Medulla oblongata (tissue), 1 donor: ENCODE data around the gene TSSK2.
A peak's percentile ranks its signal among the peaks of the same experiment; 100 is the strongest.
"Not testable (repeated sequence)": the region's sequence is repeated elsewhere in the genome, so short reads cannot be mapped to it uniquely, and the experiment has no call there.

ENCODE experiments used
- DNase-seq: peaks from one replicate; pipeline ENCODE4 v3.0.0-alpha.2; 2015; ENCODE audit errors: extremely low spot score

Gene TSSK2

DNA sequence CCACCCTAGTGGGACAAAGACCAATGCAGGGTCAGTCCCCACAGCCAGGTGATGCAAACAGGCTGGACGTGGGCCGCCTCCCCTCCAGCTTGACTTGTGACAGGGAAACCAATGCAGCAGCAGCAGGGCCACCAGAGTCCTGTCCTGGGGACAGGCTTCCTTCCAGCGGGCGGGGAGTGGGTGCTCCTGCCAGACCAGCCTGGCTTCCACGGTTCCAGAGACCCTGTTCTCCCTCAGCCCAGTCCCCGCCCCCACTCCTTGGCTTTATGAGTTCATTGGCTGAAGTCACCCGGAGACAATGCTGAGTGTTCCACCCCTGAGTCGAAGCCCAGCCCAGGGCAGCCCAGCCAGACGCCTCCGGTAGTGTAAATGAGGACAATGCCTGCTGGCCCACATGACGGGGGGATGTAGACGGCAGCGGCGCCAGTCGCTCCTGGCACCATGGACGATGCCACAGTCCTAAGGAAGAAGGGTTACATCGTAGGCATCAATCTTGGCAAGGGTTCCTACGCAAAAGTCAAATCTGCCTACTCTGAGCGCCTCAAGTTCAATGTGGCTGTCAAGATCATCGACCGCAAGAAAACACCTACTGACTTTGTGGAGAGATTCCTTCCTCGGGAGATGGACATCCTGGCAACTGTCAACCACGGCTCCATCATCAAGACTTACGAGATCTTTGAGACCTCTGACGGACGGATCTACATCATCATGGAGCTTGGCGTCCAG is at the start of gene TSSK2:
TSSK2 (plus strand) TSS at position 350 of the 726 bp plus-strand sequence; CDS start at position 442, 92 bp downstream.
- DNase-seq, result peak; percentile 54

DNA sequence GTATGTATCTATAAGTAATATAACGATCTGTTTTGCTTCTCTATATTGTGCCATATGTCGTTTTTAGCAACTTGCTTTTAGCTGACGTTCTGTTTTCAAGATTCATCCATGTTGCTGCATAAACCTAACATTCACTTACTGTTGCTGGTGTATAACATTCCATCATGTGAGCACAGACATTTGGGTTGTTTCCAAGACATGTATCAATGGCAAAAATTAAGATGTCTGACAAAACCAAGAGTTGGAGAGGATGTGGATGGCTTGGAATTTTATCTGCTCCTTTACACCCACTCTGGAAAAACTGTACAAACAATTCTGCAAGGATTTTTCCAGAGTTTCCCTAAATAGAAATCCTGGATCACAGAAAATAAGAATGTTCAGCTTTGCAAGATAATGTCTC is 49.8 kb upstream of the TSSK2 start:
- DNase-seq, result no peak

DNA sequence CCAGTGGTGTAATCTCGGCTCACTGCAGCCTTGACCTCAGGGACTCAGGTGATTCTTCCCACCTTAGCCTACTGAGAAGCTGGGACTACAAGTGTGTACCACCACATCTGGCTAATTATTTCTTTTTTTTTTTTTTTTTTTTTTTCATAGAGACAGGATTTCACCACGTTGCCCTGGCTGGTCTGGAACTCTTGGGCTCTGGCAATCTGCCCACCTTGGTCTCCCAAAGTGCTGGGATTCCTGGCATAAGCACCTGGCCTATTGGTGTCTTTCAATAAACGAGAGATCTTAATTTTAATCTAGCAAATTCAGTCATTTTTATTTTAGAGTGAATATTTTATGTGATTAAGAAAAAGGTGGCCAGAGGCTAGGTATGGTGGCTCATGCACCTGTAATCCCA is 49.0 kb upstream of the TSSK2 start:
- DNase-seq, result no peak

DNA sequence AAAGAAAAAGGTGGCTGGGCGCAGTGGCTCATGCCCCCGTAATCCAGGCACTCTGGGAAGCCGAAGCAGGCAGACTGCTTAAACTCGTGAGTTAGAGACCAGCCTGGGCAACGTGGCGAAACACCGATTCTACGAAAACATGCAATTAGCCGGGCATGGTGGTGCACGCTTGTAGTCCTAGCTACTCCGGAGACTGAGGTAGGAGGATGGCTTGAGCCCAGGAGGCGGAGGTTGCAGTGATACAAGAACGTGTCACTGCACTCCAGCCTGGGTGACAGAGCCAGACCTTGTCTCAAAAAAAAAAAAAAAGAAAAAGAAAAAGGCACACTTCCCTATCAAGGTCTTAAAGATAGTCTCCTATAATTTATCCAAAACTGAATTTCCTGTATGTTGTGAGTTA is 48.3 kb upstream of the TSSK2 start:
- DNase-seq, result no peak

DNA sequence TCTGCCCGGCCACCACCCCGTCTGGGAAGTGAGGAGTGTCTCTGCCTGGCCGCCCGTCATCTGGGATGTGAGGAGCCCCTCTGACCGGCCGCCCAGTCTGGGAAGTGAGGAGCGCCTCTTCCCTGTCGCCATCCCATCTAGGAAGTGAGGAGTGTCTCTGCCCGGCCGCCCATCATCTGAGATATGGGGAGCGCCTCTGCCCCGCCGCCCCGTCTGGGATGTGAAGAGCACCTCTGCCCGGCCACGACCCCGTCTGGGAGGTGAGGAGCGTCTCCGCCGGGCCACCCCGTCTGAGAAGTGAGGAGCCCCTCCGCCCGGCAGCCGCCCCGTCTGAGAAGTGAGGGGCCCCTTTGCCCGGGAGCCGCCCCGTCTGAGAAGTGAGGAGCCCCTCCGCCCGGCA is 47.0 kb upstream of the TSSK2 start:
- DNase-seq, result not testable (repeated sequence)

DNA sequence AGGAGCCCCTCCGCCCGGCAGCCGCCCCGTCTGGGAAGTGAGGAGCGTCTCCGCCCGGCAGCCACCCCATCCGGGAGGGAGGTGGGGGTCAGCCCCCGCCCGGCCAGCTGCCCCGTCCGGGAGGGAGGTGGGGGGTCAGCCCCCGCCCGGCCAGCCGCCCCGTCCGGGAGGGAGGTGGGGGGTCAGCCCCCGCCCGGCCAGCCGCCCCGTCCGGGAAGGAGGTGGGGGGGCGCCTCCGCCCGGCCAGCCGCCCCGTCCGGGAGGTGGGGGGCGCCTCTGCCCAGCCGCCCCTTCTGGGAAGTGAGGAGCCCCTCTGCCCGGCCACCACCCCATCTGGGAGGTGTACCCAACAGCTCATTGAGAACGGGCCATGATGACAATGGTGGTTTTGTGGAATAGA is 46.5 kb upstream of the TSSK2 start:
- DNase-seq, result not testable (repeated sequence)

DNA sequence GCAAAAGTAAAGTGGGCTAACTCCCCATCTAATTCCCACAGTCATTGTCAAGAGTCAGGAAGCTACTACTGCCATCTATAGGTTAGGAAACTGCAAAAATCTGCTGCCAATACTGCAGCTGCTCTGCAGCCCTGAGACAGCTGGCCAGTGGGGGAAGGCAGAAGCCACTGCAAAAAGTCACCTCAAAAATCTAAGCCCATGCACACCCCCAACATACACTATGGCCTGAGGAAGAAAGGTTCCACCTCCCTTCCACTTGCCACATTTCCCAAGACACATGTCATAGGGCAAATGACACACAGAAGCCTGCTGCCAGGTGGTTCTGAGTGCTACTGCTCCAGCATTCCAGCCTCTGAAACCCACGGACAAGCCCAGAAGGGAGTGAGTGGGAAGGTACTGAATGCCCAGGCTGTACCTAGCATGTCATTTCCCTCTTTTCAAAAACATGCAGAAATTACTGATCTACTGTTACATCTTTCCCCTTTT is 45.8 kb upstream of the TSSK2 start:
- peak; percentile 32 for DNase-seq

DNA sequence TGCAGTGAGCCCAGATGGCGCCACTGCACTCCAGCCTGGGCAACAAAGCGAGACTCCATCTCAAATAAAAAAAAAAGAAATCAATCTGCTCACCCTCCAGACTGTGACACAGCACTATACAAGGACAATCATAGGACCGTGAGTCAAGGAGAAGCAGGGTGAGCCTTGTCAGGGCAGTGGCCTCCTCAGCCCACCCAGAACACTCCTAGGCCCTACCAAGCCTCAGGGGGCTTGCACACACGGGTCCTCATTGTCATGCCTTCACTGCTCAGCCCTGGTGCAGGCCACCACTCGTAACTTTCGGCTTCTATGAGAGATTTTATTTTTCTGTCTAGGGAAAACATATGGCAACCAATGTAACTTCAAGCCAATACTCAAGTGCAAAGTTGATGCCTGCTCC is 44.7 kb upstream of the TSSK2 start:
- DNase-seq, result no peak

DNA sequence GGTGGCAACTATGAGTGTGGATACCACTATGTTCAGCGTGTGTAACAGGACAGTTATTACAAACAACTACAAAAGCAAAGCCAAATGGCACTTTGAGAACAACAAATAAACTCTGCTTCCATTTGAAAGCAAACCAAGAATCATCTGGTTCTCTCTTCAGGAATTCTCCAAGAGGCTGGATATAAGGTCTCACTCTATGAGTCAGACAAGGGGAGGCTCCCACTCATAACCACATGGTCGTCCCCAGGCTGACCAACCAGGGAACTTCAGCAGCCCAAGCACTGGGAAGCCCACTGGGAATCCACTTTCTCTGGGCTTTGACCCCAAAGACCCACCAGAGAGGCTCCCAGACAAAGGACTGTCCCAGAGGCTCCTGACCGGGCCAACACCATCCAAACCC is 44.2 kb upstream of the TSSK2 start:
- DNase-seq, result no peak

DNA sequence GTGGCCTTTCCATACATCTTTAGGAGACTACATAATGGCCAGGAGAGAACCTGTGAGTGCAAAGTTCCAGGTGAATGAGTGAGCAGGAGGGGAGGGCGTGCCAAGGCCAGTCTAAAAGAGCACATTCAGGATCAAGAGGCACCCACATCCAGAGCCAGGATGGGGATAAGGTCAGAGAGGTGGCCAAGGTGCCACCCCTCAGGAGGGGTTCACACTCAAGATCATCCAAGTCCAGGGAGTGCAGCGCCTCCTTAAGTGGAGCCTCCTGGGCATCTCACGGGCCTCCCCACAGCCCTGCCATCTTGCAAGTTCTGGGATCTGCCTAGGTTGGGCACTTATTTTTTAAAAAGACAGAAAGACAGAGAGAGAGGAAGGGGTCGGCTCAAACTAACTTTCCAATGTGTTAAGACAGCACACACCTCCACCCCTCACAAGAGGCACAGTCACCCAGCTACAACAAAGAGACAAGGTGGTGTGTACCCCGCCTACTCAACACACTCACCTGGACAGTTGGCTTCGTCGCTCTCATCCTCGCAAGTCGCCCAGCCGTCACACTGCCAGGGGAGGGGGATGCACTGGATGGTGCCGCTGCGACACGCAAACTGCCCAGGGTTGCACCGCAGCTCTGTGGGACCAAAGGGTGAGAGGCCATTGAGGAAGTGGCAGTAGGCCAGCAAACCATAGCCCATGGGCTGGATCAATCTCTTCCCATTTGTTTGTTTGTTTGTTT is 42.1 kb upstream of the TSSK2 start:
- no peak for DNase-seq

DNA sequence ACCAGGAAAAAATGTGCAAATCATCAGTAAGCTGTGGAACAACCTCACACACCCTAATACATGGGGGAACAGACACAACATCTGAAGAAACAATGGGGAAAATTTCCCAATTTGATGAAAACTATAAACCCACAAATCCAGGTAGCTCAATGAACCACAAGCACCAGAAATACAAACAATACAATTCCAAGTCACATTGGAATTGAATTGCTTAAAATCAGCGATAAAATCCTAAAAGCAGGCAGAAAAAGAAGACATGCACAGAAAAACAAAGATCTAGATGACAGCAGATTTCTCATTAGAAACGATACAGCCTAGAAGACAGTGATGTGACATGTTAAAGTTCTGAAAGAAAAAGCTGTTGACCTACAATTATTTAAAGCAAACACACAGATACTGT is 40.9 kb upstream of the TSSK2 start:
- DNase-seq, result no peak

DNA sequence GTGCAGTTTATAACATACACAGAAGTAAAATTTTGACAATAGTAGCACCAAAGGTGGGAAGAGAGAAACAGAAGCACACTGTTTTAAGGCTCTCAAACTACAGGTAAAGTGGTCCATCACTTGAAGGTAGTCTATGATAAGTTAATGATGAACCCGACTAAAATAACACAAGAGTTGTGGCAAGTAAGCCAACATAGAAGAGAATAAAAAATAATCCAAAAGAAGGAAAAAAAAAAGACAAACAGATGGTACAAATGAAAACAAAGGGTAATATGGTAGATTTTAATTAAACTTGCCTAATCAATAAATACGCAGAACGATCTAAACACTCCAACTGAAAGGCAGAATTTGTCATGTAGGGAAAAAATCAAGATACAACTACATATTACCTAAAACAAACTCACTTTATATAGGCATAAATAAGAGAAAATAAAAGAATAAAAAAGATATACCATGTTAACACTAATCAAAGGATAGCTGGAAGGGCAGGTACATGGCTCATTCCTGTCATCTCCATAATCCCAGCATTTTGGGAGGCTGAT is 40.5 kb upstream of the TSSK2 start:
- DNase-seq, result no peak

DNA sequence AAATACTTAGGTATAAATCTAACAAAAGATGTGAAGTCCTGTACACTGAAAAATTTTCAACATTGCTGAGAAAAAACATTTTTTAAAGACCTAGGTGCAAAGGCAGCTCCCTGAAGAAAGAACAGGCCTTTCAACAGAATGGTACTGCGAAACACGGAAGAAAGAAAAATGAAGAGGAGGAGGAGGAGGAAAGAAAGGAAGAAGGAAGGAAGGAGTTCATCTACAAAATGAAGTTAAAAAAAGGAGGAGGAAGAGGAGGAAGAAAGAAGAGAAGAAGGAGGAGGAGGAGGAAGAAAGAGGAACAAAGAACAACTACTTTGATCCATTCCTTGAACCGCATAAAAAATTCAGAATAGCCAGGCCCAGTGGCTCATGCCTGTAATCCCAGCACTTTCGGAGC is 38.4 kb upstream of the TSSK2 start:
- DNase-seq, result no peak

DNA sequence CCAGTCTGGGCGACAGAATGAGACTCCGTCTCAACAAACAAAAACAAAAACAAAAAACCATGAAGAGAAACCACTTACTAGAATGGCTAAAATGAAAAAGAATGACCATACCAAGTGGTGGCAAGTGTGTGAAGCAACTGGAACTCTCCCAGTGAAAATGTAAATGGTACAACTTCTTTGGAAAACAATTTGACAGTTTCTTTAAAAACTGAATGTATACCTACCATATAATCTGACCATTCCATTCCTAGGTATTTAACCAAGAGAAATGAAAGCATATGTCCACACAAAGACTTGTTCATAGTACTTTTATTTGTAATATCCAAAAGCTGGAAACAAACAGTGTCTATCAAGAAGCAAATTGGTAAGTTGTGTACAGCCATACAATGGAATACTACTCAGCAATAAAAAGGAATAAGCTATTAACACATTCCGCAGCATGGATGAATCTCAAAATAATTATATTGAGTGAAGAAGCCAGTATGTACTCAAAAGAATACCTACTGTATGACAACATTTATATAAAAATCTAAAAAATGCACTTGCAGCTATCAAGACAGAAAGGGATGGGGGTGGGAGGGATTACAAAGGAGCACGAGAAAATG is 36.6 kb upstream of the TSSK2 start:
- DNase-seq, result no peak

DNA sequence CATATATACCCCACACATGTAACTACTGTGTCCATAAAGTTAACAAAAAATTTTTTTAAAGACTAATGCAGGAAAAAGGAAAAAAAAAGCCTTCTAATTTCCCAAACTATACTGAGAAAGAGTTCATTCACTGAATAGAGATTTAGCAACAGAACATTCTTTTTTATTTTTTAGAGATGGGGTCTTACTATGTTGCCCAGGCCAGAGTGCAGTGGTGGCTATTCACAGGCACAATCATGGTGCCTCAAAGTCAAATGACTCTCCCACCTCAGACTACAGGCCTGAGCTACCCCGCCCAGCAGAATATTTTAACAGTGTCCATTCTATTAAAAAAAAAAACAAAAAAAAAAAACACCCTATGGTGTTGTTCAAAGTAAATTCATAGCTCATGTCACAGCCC is 34.6 kb upstream of the TSSK2 start:
- DNase-seq, result no peak

DNA sequence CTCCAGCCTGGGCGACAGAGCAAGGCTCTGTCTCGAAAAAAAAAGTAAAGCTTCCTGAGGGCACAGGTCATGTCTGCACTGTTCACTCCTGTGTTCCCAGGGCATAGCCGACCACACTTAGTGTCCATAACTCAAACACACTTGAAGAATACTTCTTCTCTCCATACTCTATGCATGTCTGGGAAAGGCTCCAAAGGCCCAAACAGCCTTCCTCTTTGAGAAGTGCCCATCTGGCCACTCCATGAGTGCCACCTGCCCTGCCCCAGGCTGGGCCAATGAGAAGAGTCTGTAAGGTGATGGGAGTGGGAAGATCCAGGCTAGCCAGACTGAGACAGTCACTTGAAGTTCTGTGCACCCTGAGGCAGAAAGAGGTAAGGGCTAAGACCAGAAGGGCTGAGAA is 33.6 kb upstream of the TSSK2 start:
- DNase-seq, result no peak

DNA sequence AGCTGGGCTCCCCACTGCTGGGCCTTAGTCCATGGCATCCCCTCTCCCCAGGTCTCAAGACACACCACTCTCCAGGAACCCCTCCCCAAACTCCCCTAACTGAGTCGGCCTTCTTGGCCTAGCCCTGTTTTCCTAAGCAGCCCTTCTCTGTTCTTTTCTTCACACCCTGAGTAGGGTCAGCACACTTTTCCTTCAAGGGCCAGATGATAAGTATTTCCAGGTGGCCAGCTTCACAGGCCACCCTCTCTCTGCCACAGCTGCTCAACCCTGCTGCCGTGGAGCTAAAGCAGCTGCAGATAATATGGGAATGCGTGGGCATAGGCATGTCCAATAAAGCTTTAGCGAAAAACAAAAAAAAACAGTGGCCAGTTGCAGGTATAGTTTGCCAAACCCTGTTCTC is 33.0 kb upstream of the TSSK2 start:
- DNase-seq, result no peak

DNA sequence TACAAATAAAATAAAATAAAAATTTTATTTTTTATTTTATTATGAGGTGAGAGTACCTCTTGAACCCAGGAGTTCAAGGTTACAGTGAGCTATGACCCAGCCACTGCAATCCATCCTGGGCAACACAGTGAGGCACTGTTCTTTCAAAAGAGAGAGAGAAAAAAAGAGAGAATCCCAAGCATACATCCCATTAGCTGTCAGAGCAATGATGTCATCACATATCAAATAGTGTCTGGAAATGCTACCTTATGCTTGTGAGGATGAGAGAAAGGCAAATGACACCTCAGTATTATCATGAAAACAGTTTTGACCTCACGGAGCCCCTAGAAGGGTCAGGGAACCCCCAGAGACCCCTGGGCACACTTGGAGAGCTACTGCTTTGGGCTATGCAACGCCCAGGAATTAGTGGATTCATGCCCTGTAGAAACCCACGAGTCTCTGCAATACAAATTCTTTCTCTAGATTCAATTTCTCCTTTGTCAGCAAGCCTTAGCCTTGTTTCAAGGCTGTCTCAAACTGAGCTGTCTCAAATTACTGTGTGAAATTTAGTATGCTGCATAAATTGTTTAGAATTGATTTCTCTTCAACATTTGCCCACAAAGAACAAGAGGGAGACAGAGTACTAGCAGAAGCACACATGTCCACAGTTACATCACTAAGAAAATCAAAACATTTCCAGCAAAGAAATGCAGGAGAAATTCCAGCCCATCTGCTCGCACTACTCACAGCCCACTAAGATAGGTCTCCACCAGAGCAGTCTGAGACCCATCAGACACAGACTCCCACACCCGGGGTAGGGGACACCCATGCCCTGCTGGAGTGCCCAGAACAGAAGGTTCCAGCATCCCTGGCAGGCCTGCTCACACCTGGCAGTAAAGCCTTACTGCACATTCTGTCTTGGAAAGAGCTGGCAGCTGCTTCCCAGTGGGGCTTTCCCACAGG is 27.0 kb upstream of the TSSK2 start:
- DNase-seq, result no peak

DNA sequence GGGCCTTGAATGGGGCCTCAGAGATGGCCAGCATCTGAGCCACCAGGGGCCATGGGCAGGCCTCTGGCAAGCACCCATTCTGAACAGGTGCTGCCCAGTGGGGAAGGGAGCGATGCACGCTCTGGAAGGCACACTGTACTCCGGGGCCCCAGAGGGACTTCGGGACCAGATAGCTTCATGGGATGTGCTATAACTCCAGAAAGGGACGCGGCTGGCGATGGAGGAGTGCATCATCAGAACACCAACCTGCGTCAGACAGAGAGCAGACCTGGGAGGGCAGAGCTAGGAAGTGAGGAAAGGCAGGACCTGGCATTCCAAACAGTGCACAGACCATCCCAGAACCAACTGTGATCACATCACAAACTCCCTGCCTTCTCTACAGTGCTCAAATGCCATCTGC is 25.7 kb upstream of the TSSK2 start:
- no peak for DNase-seq

DNA sequence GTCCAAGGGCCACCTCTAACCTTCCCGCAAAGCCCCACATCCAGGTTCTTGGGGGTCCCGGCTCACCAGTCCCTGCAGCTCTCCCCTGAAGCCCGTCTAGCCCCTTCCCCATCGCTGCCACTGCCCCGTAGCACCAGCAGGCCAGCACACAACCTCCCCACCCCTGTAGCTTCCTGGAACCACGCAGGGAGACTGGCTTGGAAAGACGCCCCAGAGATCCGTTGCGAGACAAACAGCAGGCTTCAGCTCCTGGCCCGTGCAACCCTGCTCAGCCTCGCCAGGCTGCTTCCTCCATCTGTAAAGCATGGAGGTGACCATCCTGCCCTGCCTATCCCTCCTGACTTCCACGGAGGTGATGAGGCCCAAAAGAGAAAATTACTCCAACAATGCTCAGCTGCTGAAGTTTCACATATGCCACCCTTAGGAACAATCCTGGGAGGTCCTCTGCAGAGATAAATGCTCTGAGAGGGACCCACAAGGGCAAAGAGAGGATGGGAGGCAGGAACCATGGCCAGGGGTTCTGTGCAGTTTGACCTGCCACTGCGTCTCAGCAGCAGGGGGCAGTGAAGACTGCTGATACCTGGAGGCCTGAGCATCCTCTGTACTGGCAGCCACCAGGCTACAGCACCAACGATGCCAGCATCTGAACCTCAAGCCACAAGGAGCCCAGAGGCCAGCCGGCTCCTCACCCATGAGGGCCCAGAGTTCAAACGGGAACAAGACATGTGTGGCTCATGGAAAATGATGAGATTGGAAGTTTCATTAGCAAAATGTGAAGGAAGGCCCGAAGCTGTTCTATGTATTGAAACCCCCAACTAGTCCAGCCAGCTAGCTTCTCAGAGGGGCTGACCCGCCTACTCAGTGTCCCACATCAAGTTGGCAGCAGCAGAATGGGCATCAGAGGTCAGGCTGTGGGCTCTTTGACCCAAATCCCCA is 25.0 kb upstream of the TSSK2 start:
- DNase-seq, result no peak
